IPS DF 6.9 (cell line): ENCODE data around the gene EEF1A2.

Source experiments
- DNase-seq: peaks from one replicate; pipeline ENCODE4 v3.0.0-alpha.2; 2013; ENCODE audit warnings: low read depth, low spot score
- H3K27ac ChIP-seq: one replicate; pipeline ENCODE4 v1.5.1; 2013; ENCODE audit warnings: low read length, control low read depth
- H3K27me3 ChIP-seq: 2 replicates; pipeline ENCODE4 v1.6.1; 2013; ENCODE audit warnings: mild to moderate bottlenecking, low read length; ENCODE audit not compliant: control insufficient read depth, insufficient read depth
- H3K36me3 ChIP-seq: 2 replicates; pipeline ENCODE4 v1.6.1; 2013; ENCODE audit warnings: low read length; ENCODE audit not compliant: control insufficient read depth, insufficient read depth
- H3K4me1 ChIP-seq: 2 replicates; pipeline ENCODE4 v1.6.1; 2013; ENCODE audit warnings: low read length; ENCODE audit not compliant: control insufficient read depth, insufficient read depth
- H3K4me3 ChIP-seq: 2 replicates; pipeline ENCODE4 v1.5.1; 2013; ENCODE audit warnings: mild to moderate bottlenecking, low read length
- H3K9me3 ChIP-seq: 2 replicates; pipeline ENCODE4 v1.6.1; 2013; ENCODE audit warnings: low read length, inconsistent platforms; ENCODE audit not compliant: control insufficient read depth, insufficient read depth
- WGBS: extraction: QIAGEN DNeasy Blood & Tissue Kit; methylation state at CpG from one replicate; pipeline ENCODE4 v1.1.7; 2013; ENCODE audit warnings: mixed read lengths, missing lambda C conversion rate; ENCODE audit not compliant: insufficient read length, insufficient coverage; 5-methylcytosine and 5-hydroxymethylcytosine counted together

The EEF1A2 gene

GRCh38 chr20:63529861-63530787 lies 31.2 kb upstream of the EEF1A2 start:
- Histone ChIP-seq H3K36me3 (no peaks in the 10 kb centered on the region), H3K27ac (no peak overlapping the region), H3K9me3 (no peaks in the 10 kb centered on the region), H3K4me3 (no peak overlapping the region), H3K4me1 (peaks cover under 1% of the 10 kb centered on the region; the same call in 1 of the 2 replicates), H3K27me3 (no peaks in the 10 kb centered on the region)
- DNase-seq, result no peak
- WGBS, result no CpG with 5 or more reads among the region's 39 CpGs

DNA sequence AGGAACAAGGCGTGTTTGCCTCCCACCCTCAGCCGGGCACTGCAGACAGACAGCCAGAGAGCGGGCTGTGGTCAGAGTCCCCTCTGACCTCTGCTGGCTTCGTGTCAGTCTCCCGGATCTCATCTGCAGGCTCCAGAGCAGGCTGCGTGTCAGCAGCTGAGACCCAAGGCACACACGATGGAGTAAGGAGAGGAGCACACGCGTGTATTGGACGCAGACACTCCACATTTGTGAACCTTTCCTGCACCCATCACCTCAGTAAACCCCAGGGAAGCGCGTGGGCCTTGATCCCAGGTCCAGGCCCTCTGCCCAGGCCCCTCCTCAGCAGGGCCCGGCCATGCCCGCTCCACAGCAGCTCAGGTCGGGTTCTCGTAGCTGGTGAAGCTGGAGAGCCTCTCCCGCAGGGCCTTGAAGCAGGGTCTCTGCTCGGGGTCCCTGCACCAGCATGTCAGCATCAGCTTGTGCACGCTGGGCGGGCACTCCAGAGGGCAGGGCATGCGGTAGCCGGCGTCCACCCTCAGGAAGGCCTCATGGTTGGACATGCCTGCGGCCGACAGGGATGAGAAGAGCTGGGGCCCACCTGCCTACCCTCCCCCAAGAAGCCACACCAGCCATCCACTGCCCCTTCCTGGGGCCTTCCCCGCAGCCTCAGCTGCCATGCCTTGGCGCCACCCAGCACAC lies 30.4 kb upstream of the EEF1A2 start:
- DNase-seq, result no peak
- Histone ChIP-seq H3K9me3 (no peaks in the 10 kb centered on the region), H3K27ac (no peak overlapping the region), H3K27me3 (no peaks in the 10 kb centered on the region), H3K36me3 (no peaks in the 10 kb centered on the region), H3K4me3 (no peak overlapping the region), H3K4me1 (no peaks in the 10 kb centered on the region)
- WGBS, result no CpG with 5 or more reads among the region's 27 CpGs

- no CpG with 5 or more reads among the region's 9 CpGs for WGBS
- no peak overlapping the region for H3K27ac ChIP-seq
- H3K4me1 ChIP-seq, result no peaks in the 10 kb centered on the region
- H3K9me3 ChIP-seq, result no peaks in the 10 kb centered on the region
- peaks cover 10% of the 10 kb centered on the region; the same call in 1 of the 2 replicates for H3K36me3 ChIP-seq
- no peak for DNase-seq
- no peak overlapping the region for H3K4me3 ChIP-seq
- H3K27me3 ChIP-seq, result no peaks in the 10 kb centered on the region
Observed at GRCh38 chr20:63527184-63527583, 28.3 kb upstream of the EEF1A2 start.

DNA sequence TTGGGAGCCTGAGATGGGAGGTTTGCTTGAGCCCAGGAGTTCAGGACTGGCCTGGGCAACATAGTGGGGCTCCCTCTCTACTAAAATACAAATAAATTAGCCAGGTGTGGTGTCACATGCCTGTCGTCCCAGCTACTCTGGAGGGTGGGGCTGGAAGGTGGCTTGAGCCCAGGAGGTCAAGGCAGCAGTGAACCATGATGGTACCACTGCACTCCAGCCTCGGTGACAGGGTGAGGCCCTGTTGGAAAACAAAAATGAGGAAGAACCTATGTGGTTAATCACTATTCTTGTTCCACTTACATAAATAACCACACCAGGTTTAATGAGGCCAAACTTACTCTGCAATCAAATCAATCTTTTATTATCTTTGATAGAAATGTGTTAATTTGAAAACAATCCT lies 27.1 kb upstream of the EEF1A2 start:
- Histone ChIP-seq H3K36me3 (peaks cover 13% of the 10 kb centered on the region; the same call in 1 of the 2 replicates), H3K4me1 (no peaks in the 10 kb centered on the region), H3K27ac (no peak overlapping the region), H3K4me3 (no peak overlapping the region), H3K27me3 (no peaks in the 10 kb centered on the region), H3K9me3 (no peaks in the 10 kb centered on the region)
- WGBS, result no CpG with 5 or more reads among the region's 2 CpGs
- no peak for DNase-seq

- H3K4me1 ChIP-seq, result no peaks in the 10 kb centered on the region
- no peaks in the 10 kb centered on the region for H3K9me3 ChIP-seq
- no peak for DNase-seq
- WGBS, result no CpG with 5 or more reads among the region's 3 CpGs
- no peak overlapping the region for H3K27ac ChIP-seq
- H3K36me3 ChIP-seq, result peaks cover 13% of the 10 kb centered on the region; the same call in 1 of the 2 replicates
- H3K4me3 ChIP-seq, result no peak overlapping the region
- H3K27me3 ChIP-seq, result no peaks in the 10 kb centered on the region
Observed at GRCh38 chr20:63525185-63525584, 26.3 kb upstream of the EEF1A2 start.

GRCh38 chr20:63522981-63523611 lies 24.2 kb upstream of the EEF1A2 start:
- no peak overlapping the region for H3K27ac ChIP-seq
- no CpG with 5 or more reads among the region's 11 CpGs for whole genome bisulfite sequencing
- peaks cover 4% of the 10 kb centered on the region for H3K4me1 ChIP-seq
- peaks cover 13% of the 10 kb centered on the region; the same call in 1 of the 2 replicates for H3K36me3 ChIP-seq
- H3K9me3 ChIP-seq, result no peaks in the 10 kb centered on the region
- no peaks in the 10 kb centered on the region for H3K27me3 ChIP-seq
- DNase-seq, result no peak
- no peak overlapping the region for H3K4me3 ChIP-seq

- Histone ChIP-seq H3K9me3 (no peaks in the 10 kb centered on the region), H3K4me1 (peaks cover 4% of the 10 kb centered on the region), H3K27ac (no peak overlapping the region), H3K4me3 (no peak overlapping the region), H3K27me3 (no peaks in the 10 kb centered on the region), H3K36me3 (peaks cover 13% of the 10 kb centered on the region; the same call in 1 of the 2 replicates)
- no CpG with 5 or more reads among the region's 13 CpGs for WGBS
- DNase-seq, result no peak
Observed at GRCh38 chr20:63522091-63522868, 23.4 kb upstream of the EEF1A2 start.

DNA sequence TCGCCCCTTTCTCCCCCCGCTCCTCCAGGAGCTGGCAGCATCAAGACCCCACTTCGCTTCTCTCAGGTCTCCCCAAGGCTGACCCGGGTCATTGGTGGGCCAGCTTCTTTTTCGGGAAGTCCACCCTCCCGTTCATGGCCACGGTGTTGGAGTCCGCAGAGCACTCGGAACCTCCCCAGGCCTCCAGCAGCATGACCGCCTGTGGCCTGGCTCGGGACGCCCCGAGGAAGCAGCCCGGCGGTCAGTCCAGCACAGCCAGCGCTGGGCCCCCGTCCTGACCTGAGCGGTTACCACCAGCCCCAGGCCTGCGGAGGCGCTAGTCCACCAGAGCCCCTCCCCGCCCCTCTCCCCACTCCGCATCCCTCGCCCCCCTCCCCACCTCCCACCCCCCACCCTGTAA lies 22.7 kb upstream of the EEF1A2 start:
- Histone ChIP-seq H3K27me3 (no peaks in the 10 kb centered on the region), H3K36me3 (peaks cover 13% of the 10 kb centered on the region; the same call in 1 of the 2 replicates), H3K4me1 (peaks cover 4% of the 10 kb centered on the region), H3K9me3 (no peaks in the 10 kb centered on the region), H3K27ac (no peak overlapping the region), H3K4me3 (peak overlapping the region; percentile 93)
- WGBS, result no CpG with 5 or more reads among the region's 23 CpGs
- no peak for DNase-seq

DNA sequence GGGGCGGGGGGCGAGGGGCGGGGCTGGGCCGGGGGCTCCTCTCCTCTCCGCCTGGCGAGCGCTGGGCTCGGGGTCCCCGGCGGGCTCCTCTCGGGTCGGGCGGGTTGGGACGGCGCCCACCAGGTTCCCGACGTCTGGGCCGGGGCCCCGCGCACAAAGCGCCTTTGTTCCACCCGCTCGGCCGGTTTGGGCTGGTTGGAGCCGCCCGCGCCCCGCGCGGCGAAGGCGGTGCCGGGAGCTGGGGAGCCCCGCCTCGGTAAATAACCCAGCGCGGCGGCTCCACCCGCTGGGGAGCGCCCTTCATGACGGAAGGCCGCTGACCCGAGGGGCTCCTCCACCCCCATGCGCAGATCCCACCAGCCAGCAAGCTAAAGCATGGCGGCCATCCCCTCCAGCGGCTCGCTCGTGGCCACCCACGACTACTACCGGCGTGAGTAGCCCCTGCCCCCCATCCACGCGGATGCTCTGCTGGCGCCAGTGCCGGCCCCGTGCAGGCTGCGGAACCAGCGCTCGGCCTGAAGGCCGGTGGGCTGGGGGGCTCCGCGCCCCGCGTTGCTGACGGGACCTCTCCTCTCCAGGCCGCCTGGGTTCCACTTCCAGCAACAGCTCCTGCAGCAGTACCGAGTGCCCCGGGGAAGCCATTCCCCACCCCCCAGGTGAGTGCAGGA lies 22.2 kb upstream of the EEF1A2 start:
- Histone ChIP-seq H3K4me3 (peak overlapping the region; percentile 93), H3K4me1 (peaks cover 4% of the 10 kb centered on the region), H3K36me3 (peaks cover 13% of the 10 kb centered on the region; the same call in 1 of the 2 replicates), H3K27ac (no peak overlapping the region), H3K27me3 (no peaks in the 10 kb centered on the region), H3K9me3 (no peaks in the 10 kb centered on the region)
- WGBS, result no CpG with 5 or more reads among the region's 68 CpGs
- DNase-seq, result no peak
